NCI-H146 treated with DMSO at 0.1 percent for 48 hours (cell line): ENCODE results near the gene GPR37L1.
"Not testable (repeated sequence)": the region's sequence is repeated elsewhere in the genome, so short reads cannot be mapped to it uniquely, and the experiment has no call there.

ENCODE experiments used
- DNase-seq: peaks from one replicate; lab custom pipeline; 2025; ENCODE audit not compliant: unreplicated experiment; lab: John Stamatoyannopoulos, UW

The GPR37L1 gene

DNA sequence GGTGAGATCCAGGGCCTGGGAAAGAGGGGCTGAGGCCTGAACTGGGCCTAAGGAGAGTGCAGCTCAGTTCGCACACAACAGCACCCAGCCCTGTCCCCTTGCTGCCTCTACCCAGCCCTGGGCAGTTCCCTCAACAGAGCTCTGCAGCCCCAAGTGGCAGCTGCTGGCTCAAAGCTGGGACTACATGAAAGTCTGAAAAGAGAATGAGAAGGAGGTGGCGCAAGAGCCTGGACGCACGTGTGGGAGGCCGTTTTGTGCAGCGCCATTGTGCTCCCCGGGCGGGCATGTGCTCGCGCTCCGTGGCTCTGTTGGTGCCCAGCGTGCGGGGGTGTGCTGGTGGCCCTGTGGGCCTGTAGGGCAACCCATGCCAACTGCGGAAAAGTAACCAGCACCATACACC, 10.3 kb downstream of the GPR37L1 start:
- DNase-seq = no peak

DNA sequence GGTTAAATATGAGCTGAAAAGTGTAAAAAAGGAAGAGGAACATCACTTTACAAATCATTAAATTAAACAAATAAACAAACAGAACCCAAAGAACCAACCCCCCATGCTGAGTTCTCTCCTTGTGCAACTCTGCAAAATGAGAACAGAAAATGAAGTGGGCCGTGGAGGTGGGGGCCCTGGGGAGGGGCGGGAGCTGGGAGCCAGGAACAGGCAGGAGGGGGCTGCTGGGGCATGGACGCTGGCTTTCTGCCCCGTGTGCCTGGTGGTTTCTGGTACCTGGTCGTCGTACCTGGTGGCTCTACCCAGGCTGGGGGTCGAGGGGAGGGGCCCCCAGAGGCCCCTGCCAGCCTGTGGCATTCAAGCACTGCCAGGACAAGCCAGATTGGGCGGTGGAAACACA, 10.8 kb downstream of the GPR37L1 start:
- DNase-seq = no peak

DNA sequence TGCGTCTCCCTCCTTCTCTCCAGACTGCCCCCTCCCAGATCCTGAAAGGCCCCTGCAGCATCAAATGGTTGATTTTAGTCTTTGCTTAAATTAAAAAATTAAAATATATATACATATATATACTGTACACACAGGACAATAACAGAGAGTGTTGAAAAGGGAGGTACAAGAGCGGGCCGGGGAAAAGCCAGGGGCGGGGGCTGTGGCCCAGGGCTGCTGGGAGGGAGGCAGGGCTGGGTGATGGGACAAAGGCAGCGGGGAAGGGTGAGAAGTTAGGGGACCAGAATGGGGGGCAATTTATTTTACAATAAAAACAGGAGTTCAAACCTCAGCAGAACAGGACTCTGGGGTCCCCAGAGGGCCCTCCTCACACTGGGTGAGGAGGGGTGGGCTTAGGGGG, 11.3 kb downstream of the GPR37L1 start:
- DNase-seq = no peak

DNA sequence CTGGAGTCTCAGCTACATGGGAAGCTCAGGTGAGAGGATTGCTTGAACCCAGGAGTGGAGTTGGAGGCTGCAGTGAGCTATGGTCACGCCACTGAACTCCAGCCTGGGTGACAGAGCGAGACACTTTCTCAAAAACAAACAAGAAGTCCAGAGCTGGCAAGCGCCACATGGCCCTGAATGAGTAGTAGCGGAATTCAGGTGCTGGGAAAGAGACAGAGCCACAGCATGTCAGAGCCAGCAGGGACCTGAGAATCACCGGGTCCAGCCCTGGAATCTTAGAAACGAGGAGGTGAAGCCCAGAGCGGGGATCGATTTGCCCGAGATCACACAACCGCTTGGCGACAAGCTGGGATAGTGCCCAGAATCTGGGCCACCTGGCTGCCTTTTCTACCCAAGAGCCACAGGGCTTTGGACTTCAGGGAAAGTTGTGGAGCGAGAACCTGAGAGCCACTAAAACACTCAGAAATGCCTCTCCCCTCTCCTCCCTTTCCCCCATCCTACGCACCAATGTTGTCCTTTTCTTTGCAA, 12.0 kb downstream of the GPR37L1 start:
- DNase-seq = no peak

DNA sequence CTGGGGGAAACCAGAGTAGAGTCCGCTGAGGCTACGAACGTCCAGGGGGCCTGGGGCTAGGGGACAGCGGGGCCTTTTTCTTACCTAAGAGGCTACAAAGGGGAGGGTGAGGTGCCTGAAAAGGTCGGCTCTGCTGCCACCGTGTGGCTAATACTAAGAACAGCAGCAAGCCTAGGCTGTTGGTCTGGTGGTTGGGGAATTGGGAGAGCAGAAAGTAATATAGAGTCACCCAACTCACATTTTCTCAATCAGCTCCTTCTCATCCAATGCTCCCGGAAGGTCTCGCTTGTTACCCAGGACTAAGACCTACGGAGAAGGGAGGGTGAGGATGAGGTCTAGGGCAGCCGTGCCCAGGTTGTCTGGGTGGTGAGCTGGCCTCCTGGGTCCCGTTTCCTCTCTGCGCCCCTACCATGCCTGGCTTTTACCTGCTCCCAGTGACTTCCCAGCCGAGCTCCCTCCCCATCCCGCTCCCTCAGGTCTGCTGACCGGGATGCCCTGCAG, 12.6 kb downstream of the GPR37L1 start:
- peak; percentile 46 for DNase-seq

DNA sequence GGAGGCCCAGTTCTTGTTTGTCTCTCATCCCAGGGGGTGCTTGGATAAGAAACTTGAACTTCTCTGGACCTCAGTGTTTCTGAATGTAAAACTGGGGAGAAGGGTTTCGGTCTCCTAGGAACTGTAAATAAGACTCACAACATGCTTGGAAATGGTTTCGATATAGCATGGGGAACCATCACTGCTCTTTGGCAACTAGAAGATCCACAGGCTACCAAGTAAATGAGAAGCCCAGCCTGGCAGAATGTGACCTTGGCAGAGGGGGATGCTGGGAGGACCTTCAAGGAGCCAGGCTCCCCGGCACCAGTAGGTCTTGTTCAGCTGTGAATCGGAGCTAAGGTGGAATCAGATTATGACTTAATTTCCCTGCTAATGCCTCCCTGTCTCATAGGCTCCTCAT, 18.1 kb downstream of the GPR37L1 start:
- DNase-seq = no peak

DNA sequence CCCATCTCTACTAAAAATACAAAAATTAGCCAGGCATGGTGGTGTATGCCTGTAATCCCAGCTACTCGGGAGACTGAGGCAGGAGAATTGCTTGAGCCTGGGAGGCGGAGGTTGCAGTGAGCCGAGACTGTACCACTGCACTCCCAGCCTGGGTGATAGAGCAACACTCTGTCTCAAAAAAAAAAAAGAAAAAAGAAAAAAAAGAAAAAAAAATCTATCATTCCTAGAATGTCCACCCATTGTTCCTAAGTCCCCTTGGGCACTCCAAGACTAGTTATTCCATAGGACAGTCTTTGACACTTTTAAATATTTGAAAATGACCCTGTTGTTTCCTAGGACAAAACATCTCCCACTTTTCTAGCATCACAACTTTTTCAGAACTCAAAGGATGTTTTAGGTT, 18.8 kb downstream of the GPR37L1 start:
- not testable (repeated sequence) for DNase-seq

DNA sequence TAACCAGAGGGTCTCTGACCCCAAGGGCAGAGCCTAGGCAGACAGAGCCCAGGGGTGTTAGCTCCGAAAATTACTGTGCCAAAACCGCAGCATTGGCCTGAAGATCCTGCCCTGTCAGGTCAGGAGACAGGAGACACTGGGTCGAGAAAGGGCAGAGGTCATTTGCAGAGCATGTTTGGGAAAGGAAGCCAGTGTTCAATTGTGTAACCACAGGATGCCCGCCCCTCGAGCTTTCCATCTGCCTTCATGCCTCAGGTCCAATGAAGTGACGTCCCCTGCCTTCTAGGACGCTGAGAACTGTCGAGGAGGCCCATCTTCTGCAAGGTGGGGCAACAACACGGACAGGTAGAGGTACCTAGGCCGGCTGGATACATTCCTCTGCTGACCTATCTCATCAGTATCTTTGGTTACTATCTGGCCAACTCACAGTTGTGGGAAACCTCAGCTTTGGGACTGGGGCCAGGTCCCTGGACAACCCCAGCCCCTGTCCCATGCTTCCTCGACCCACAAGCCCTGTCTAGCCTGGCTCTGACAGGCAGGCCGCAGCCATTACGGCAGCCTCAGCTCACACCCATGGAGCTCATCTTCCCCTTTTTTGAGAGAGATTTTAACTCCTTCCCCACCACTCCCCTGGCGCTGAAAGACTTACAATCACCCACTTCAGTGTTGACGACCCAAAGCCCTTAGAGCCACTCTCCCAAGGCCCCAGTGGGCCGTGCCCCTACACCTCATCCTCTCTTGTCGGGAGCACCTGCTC, 20.5 kb downstream of the GPR37L1 start:
- no peak for DNase-seq

DNA sequence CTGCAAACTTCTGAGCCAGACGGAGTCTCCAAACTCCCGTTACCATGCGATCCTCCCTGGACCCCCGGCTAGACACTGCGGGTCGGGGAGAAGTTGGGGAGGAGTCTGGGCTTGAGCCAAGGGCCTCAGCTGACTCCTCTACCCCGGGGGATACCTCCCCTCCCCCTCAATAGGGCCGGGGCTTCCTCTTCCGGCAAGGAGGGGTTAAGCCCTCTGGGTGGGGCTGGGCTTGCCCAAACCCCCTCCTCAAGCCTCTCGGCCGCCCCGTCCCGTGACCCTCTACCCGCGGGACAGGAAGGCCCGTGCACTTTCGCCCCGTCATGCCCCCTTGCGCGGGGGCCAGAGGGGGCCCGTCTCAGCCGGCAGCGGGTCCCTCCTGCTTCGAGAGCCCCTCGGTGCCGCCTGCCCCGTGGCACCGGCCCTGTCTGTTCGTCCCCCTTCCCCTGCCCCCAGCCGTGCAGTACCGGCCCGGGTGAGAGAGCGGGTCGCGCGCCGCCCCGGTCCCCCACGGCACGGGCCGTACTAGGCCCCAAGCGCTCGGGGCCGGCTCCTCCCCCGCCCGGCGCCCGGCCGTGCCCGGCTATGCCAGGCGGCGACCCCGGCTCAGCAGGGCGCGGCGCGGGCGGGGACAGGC, 21.2 kb downstream of the GPR37L1 start:
- DNase-seq = no peak

DNA sequence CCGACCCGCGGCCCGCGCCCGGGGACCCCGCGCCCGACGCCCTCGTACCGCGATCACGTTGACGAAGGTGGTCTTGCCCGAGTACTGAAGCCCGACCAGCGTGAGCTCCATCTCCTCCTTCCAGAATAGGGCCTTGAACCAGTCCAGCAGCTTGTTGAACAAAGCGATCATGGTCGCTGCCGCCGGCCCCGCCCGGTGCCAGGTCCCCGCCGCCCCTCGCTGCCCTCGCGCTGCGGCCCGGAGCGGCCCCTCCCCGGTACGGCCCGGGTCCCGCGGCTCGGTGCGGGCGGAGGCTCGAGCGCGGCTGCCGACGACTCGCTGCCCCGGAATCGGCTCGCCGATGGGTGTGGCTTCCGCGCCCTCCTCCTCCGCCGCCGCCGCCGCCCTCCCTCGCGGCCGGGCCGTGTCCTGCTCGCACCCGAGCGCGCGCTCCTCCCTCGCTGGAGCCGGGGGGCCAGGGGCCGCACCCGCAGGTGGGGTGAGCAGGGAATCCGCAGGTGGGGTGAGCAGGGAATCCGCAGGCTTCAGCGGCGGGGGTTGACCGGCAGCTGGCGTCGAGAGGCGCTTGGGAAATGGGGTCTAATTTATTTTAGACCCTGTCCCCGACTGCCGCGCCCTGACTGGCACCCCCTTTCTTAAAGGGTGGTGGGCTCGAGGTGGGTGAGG, 21.8 kb downstream of the GPR37L1 start, which contains the start of gene ARL8A:
Gene ARL8A, minus strand, starts transcription at position 336 of the 666 bp plus-strand sequence. Its CDS starts 165 bp downstream, at position 171.
- peak; percentile 32 for DNase-seq

DNA sequence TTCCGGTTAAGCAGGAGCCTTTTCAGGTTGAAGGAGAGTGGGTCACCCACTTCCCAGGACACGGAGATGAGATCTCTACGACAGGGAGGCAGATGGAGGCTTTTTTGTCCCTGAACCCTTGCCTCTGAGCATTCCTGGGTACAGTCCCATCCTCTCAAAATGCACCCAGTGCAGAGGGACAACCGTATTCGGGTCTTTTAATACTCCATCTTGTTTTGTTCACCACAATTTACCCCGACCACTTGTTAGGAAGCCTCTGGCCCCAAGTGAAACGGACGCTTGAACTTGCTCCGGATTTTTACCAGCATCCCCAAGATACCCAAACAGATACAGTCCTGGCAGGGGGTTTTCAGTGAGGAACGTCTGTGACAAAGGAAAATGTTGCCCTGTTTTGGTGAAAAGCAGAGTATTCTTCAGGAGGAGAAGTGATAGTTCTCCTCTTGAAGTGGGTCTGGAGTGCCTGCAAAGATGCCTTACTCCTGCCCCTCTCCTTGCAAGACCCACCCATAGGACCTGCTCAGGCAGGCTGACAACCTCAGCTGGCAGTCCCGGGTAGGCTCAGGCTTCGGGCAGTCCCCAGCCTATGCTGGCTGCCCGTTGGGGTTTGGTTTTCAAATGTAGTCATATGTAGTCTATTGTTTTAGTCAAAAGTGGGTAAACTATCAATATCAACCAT, 22.5 kb downstream of the GPR37L1 start:
- DNase-seq = no peak

DNA sequence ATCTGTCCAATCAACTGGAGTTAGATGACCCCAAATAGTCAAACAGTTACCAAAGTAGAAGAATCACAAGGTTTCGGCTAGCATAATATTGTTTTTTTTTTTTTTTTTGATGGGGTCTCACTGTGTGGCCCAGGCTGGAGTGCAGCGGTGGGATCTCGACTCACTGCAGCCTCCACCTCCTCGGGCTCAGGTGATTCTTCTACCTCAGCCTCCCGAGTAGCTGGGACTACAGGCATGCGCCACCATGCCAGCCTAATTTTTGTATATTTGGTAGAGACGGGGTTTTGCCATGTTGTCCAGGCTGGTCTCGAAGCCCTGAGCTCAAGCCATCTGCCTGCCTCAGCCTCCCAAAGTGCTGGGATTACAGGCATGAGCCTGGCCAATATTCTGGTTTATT, 23.0 kb downstream of the GPR37L1 start:
- not testable (repeated sequence) for DNase-seq

DNA sequence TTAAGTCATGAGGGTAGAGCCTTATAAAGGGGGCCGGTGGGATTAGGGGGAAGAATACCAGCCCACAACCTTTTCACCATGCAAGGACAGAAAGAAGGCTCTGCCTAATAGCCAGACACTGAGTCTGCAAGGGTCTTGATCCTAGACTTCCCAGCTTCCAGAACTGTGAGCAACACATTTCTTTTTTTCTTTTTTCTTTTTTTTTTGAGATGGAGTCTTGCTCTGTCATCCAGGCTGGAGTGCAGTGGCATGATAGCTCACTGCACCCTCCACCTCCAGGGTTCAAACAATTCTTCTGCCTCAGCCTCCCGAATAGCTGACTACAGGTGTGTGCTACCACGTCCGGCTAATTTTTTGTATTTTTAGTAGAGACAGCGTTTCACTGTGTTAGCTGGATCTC, 23.6 kb downstream of the GPR37L1 start:
- DNase-seq = no peak

DNA sequence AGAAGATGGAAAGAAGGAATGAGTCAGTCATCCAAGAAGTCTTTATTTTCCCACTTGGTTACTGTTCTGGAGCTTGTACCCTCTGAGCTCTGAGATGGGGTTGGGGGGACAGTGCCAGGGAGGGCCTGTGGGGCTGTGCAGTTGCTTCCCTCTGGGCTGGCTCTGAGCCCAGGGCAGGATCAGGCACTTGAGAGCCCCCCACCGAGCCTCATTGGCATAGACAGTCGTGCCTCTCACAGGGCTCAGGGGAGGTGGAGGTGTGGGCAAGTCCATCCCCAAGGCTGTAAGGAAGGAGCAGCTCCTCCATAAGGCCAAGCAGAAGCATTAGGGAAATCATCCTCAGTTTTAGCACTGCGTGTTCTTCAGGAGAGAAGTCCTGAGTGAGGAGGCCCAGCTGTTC, 24.3 kb downstream of the GPR37L1 start:
- DNase-seq = no peak

DNA sequence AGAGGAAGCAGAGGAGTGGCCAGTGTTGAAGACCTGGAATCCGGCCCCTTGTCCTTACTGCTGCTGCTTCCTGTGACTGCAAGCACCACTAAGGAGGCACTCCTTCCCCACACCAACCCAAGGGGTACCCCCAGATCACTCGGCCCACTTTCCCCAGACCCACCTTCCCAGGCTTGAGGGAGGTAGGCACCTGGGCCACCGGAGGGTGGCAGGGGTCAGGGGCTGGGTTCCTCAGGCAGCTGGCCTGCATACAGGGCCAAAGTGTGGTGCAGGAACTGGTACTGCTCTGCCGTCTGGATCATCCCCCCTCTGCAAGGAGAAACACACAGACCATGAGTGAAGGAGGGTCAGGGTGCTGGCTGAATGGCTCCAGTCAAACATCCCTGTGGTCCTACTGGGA, 25.7 kb downstream of the GPR37L1 start:
- no peak for DNase-seq

DNA sequence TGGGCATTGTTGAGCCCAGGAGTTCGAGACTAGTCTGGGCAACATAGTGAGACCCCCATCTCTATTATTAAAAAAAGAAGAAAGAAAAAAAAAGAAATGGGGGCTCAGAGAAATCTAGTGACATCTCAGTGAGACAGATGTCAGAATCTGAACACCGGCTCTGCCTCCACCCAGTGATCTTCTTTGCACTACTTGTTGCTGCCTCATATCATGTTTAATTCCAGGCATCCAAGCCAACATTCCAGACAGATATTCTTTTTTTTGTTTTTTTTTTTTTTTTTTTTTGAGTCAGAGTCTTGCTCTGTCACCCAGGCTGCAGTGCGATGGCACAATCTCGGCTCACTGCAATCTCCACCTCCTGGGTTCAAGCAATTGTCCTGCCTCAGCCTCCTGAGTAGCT, 26.8 kb downstream of the GPR37L1 start:
- DNase-seq = no peak

DNA sequence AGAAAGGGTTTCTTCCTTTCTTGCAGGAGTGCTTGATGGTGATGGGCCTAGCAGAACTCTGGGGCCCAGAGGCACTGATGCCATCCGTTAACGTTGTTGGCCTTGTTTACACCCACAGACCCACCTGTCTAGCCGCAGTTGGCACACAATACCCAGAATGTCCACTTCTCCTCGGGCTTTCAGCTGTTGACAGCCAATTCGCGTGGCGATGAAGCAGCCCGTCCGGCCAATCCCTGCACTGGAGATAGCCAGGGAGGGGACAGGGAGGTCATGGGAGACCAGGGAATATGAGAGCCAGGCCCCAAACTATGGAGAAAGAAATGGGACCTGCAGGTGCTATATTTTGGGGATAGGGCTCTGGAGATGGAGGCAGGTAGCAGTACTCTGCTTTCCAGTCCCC, 27.5 kb downstream of the GPR37L1 start:
- DNase-seq = no peak

DNA sequence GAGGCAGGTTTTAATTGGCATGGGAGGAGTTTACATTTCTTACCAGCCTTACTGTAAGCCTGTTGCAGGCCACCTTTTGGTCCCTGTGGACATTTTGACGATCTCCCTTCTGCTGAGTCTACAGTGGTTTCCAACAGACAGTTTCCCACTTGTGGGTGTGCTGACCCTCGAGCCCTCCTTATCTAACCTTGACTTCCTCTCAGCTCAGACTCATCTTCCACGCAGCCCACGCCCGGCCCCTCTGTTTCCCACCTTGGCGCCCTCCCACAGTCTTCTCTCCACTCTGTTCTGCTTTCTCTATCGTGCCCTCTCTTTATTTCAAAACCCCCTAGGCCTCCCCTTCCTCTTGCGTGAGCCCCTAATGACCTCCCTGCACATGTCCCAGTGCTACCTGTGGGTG, 27.9 kb downstream of the GPR37L1 start:
- no peak for DNase-seq

DNA sequence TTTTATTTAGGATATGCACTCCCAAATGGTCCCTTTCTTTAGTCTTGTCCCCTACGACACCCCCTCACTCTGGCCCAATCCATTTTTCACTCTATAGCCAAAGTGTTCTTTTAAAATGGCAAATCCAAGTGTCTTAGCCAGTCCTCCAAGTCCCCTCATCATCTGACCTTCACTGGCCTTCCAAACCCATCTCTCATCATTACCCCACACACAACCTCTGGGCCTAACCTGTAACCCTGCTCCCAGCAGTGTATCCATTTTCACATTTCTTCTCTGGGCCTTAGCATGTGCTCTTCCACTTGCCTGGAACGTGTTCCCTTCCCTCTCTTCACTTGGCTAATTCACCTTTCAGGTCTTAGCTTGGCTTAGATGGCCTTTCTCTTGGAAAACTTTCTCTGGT, 28.3 kb downstream of the GPR37L1 start:
- no peak for DNase-seq

DNA sequence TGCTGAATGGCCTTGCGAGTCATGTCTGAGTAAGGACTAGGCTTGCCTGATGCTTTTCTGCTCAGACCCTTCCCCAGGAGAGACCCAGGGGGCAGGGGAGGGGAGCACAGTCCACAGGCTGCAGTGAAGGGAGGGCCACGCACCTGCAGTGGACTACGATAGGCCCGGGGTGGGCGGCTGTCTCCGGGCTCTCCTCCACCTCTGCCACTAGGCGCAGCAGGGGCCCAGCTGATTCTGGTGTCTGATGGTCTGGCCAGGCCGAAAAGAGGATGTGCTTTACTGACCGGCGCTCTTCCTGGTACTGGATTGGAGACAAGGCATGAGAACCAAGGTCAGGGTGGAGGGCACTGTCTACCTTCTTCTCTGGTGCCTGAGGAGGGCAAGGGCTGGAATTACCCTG, 29.7 kb downstream of the GPR37L1 start:
- no peak for DNase-seq

DNA sequence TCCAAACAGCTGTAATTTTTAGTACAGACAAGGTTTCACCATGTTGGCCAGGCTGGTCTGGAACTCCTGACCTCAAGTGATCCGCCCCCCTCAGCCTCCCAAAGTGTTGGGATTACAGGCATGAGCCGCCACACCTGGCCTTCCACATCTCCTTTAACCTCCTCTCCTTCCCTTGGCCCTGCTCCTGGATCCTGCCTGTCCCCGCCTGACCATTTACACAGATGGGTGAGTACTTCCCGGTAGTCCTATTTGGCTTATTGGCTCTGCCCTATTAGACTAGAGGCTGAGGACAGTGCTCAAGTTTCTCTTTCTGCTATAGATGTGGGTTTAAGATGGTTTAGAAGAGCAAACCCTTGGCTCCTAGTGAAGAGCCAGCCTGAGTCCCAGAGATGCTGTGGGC, 30.6 kb downstream of the GPR37L1 start:
- DNase-seq = no peak
